K562 (cell line): Measurements from ENCODE around the gene ECI1. TPM values are rescaled to one million over a fixed set of nuclear protein-coding genes. Genes with fewer than 3 reads are reported as not detected.

Experiments used
- ATAC-seq: fragments of 200-7000 bp; cut with Tn5 transposase; 3 replicates; pipeline ENCODE4 v1.9.1; 2020; ENCODE audit warnings: moderate library complexity
- BruUV-seq: library from RNA; stranded (reverse); fragments of 400-500 nt; replicated peaks from 2 replicates; lab custom pipeline; 2021; lab: Mats Ljungman, UMichigan
- CTCF ChIA-PET: fragments of 300-600 bp; formaldehyde crosslinking; extraction: SDS; loops from one replicate; lab custom pipeline; 2021; ENCODE audit warnings: low intra/inter-chr PET ratio; lab: Yijun Ruan, JAX
- POLR2A ChIA-PET: fragments of 300-600, 350-650 bp; sonication (Branson Sonifier 250); formaldehyde crosslinking; extraction: SDS; loops from one replicate; lab custom pipeline; 2021; ENCODE audit warnings: antibody characterized with exemption, inconsistent platforms; lab: Yijun Ruan, JAX
- DNase-seq, 4 experiments: peaks; one replicate each; pipeline versions ENCODE4 v3.0.0 to v3.0.0-alpha.2; 2011 to 2018; ENCODE audit warnings: low spot score in 3 of 4, mixed read lengths in 3 of 4; ENCODE audit errors: extremely low read depth in 1 of 4
- FAIRE-seq: peaks from 2 replicates; lab custom pipeline; 2011; peaks lifted over from hg19 to GRCh38; lab: Jason Lieb, UNC
- H2AFZ ChIP-seq: 2 replicates; pipeline ENCODE4 v1.6.0; 2011; ENCODE audit warnings: low read depth, low read length, control low read depth, inconsistent platforms
- H3K27ac ChIP-seq: fragments of 200-600 bp; 3 replicates; pipeline ENCODE4 v1.8.0; 2011; ENCODE audit warnings: low read depth, mild to moderate bottlenecking, control low read depth, inconsistent platforms, low read length, moderate library complexity, mixed read lengths; ENCODE audit errors: extremely low read depth
- H3K27me3 ChIP-seq, 2 experiments: fragments of 300-600 bp in 1 of 2; 2 replicates in 1 of 2; 3 replicates in 1 of 2; pipeline versions ENCODE4 v1.6.0 to v1.8.0; 2011; ENCODE audit warnings: inconsistent platforms in 2 of 2, low read length in 2 of 2, mild to moderate bottlenecking in 1 of 2, mixed read lengths in 1 of 2, moderate library complexity in 1 of 2; ENCODE audit not compliant: control insufficient read depth in 2 of 2, insufficient read depth in 2 of 2
- H3K36me3 ChIP-seq: fragments of 300-600 bp; 3 replicates; pipeline ENCODE4 v1.8.0; 2011; ENCODE audit warnings: mild to moderate bottlenecking, low read length, inconsistent platforms; ENCODE audit not compliant: control insufficient read depth, insufficient read depth
- H3K4me1 ChIP-seq, 2 experiments: fragments of 200-600 bp in 1 of 2; replicated peaks in 1 of 2; 2 replicates in 1 of 2; 3 replicates in 1 of 2; pipeline versions ENCODE4 v1.5.1 to v1.8.0; 2011; ENCODE audit warnings: inconsistent platforms in 2 of 2, low read length in 2 of 2, mild to moderate bottlenecking in 1 of 2, mixed read lengths in 1 of 2, moderate library complexity in 1 of 2; ENCODE audit not compliant: control insufficient read depth in 2 of 2, insufficient read depth in 2 of 2
- H3K4me2 ChIP-seq: 2 replicates; pipeline ENCODE4 v1.6.1; 2011; ENCODE audit warnings: low read length, control low read depth, inconsistent platforms, mixed read lengths; ENCODE audit not compliant: insufficient read depth
- H3K4me3 ChIP-seq: fragments of 200-600 bp; sonication (generic), shearing (Covaris generic); 2 replicates; pipeline ENCODE4 v1.5.1; 2016; ENCODE audit warnings: control low read depth, inconsistent platforms
- H3K79me2 ChIP-seq: fragments of 200-600 bp; 3 replicates; pipeline ENCODE4 v1.8.0; 2011; ENCODE audit warnings: low read length, inconsistent platforms; ENCODE audit not compliant: control insufficient read depth, insufficient read depth
- H3K9ac ChIP-seq, 2 experiments: 2 replicates each; pipeline versions ENCODE4 v1.6.0 to v1.6.1; 2011; ENCODE audit warnings: low read depth in 2 of 2, low read length in 2 of 2, control low read depth in 1 of 2, inconsistent platforms in 1 of 2, mild to moderate bottlenecking in 1 of 2, mixed read lengths in 1 of 2; ENCODE audit not compliant: insufficient read depth in 1 of 2
- H3K9me1 ChIP-seq: one replicate; pipeline ENCODE4 v1.6.0; 2011; ENCODE audit warnings: inconsistent platforms, mild to moderate bottlenecking, low read length, moderate library complexity; ENCODE audit not compliant: control insufficient read depth, insufficient read depth
- H3K9me3 ChIP-seq: replicated peaks from 2 replicates; pipeline ENCODE4 v1.5.1; 2011; ENCODE audit warnings: low read depth, low read length, inconsistent platforms; ENCODE audit not compliant: control insufficient read depth, insufficient read depth
- H4K20me1 ChIP-seq: replicated peaks from 2 replicates; pipeline ENCODE4 v1.6.1; 2011; ENCODE audit warnings: low read length, inconsistent platforms, mixed read lengths; ENCODE audit not compliant: control insufficient read depth, insufficient read depth
- ARID2 ChIP-seq: fragments of 450-650 bp; IDR thresholded peaks from 2 replicates; pipeline ENCODE4 v1.6.1; 2017; ENCODE audit warnings: antibody characterized with exemption, mild to moderate bottlenecking
- CC2D1A ChIP-seq: fragments of 450-650 bp; IDR thresholded peaks from 2 replicates; pipeline ENCODE4 v1.6.1; 2017; ENCODE audit warnings: mild to moderate bottlenecking
- CXXC5 ChIP-seq: fragments of 250-450 bp; sonication (Bioruptor Pico); IDR thresholded peaks from 2 replicates; pipeline ENCODE4 v1.8.0; 2022; ENCODE audit warnings: inconsistent platforms, mild to moderate bottlenecking, moderate library complexity
- DPF2 ChIP-seq: fragments of 450-650 bp; IDR thresholded peaks from 2 replicates; pipeline ENCODE4 v1.6.1; 2016
- HNRNPK ChIP-seq: fragments of 200-400 bp; formaldehyde crosslinking; IDR thresholded peaks from one replicate; pipeline ENCODE4 v1.6.1; 2018; ENCODE audit warnings: mild to moderate bottlenecking, low read depth, low read length; ENCODE audit not compliant: poor library complexity, severe bottlenecking
- KAT8 ChIP-seq: fragments of 450-650 bp; IDR thresholded peaks from 2 replicates; pipeline ENCODE4 v1.6.1; 2016; ENCODE audit warnings: low read depth, mild to moderate bottlenecking
- NCOA4 ChIP-seq: fragments of 450-650 bp; IDR thresholded peaks from 2 replicates; pipeline ENCODE4 v1.6.1; 2018; ENCODE audit warnings: mild to moderate bottlenecking; ENCODE audit not compliant: partially characterized antibody
- PTBP1 ChIP-seq: fragments of 200-400 bp; formaldehyde crosslinking; IDR thresholded peaks from 2 replicates; pipeline ENCODE4 v1.6.1; 2017; ENCODE audit warnings: low read depth, low read length
- SIN3A ChIP-seq, 2 experiments: fragments of 150-350 bp in 1 of 2; IDR thresholded peaks; 2 replicates each; pipeline ENCODE4 v1.6.1; 2011 to 2016; ENCODE audit warnings: borderline replicate concordance in 2 of 2, low read depth in 2 of 2, low read length in 2 of 2, mild to moderate bottlenecking in 2 of 2, moderate library complexity in 2 of 2; ENCODE audit not compliant: control insufficient read depth in 1 of 2
- ZBTB8A ChIP-seq: fragments of 450-650 bp; IDR thresholded peaks from 2 replicates; pipeline ENCODE4 v1.6.1; 2018; ENCODE audit warnings: mild to moderate bottlenecking, moderate library complexity; ENCODE audit not compliant: partially characterized antibody
- ZKSCAN8 ChIP-seq: fragments of 200-800 bp; sonication (Bioruptor generic); IDR thresholded peaks from 2 replicates; pipeline ENCODE4 v1.6.1; 2016; ENCODE audit warnings: missing genetic modification characterization, missing compliant biosample characterization
- ZNF124 ChIP-seq: sonication (generic); formaldehyde crosslinking; IDR thresholded peaks from 2 replicates; pipeline ENCODE4 v1.8.1; 2022; ENCODE audit warnings: missing genetic modification reagents
- ZNF316 ChIP-seq: fragments of 450-650 bp; IDR thresholded peaks from 2 replicates; pipeline ENCODE4 v1.6.1; 2016
- ZNF384 ChIP-seq: IDR thresholded peaks from 2 replicates; pipeline ENCODE4 v1.6.1; 2012; ENCODE audit warnings: low read depth, low read length, improper control_type of control experiment
- ZNF445 ChIP-seq: fragments of 250-450 bp; sonication (Bioruptor Pico); IDR thresholded peaks from 2 replicates; pipeline ENCODE4 v1.4.0; 2020; ENCODE audit warnings: low read depth, mild to moderate bottlenecking, moderate library complexity
- WGBS: fragments of 100-300 bp; shearing (Covaris generic); methylation state at CpG from one replicate; pipeline ENCODE4 v1.1.6; 2016; ENCODE audit warnings: low coverage, mixed read lengths; ENCODE audit not compliant: insufficient coverage; ENCODE audit errors: missing lambda C conversion rate; 5-methylcytosine and 5-hydroxymethylcytosine counted together
- in situ Hi-C: fragments of 300-500 bp; cut with MboI; formaldehyde crosslinking; loops from 4 replicates; pipeline ENCODE4 v1.15.0; 2018; ENCODE audit warnings: inconsistent platforms, mixed read lengths
- intact Hi-C: fragments of 100-400 bp; cut with micrococcal nuclease; formaldehyde crosslinking; loops from 2 replicates; pipeline ENCODE4 v1.14.2; 2022
- polyA plus RNA-seq, 8 experiments: library from polyadenylated mRNA; depleted of rRNA in 4 of 8; stranded (reverse) in 5 of 8; unstranded in 3 of 8; fragments of >200 nt; fragmentation: Nextera tagmentation in 2 of 8; fragmentation: Illumina TruSeq in 1 of 8; extraction: Ambion mirVana in 2 of 8; extraction: Trizol in 1 of 8; gene quantifications; 2 replicates each; pipeline versions ENCODE4 v1.2.1 to v1.2.3, GENCODE V29; 2011 to 2014; ENCODE audit warnings: inconsistent platforms in 1 of 8, missing spikeins in 1 of 8
- total RNA-seq, 7 experiments: library from RNA; depleted of rRNA in 6 of 7; stranded (reverse); fragments of >200 nt in 6 of 7; fragmentation: Illumina TruSeq in 2 of 7; extraction: Trizol in 2 of 7; gene quantifications; 2 replicates each; pipeline versions ENCODE4 v1.2.1 to v1.2.3, GENCODE V29; 2011 to 2021; ENCODE audit warnings: low replicate concordance in 1 of 7
- TF ChIP-seq, protein P1 (sequence below): sonication (generic); formaldehyde crosslinking; IDR thresholded peaks from 2 replicates; pipeline ENCODE4 v1.8.0; 2022; ENCODE audit warnings: mild to moderate bottlenecking, missing genetic modification reagents
- TF ChIP-seq, protein P2 (sequence below): fragments of 450-650 bp; formaldehyde crosslinking; IDR thresholded peaks from 2 replicates; pipeline ENCODE4 v1.4.0; 2022; ENCODE audit warnings: mild to moderate bottlenecking, moderate library complexity
- TF ChIP-seq, protein P3 (sequence below): sonication (generic); formaldehyde crosslinking; IDR thresholded peaks from 2 replicates; pipeline ENCODE4 v1.8.0; 2022; ENCODE audit warnings: mild to moderate bottlenecking, low read depth, missing genetic modification reagents
- TF ChIP-seq, protein P4 (sequence below), 2 experiments: fragments of 450-650 bp in 1 of 2; sonication (generic) in 1 of 2; formaldehyde crosslinking; conservative IDR thresholded peaks; 2 replicates each; pipeline versions ENCODE4 v1.4.0 to v1.8.1; 2020 to 2022; ENCODE audit warnings: mild to moderate bottlenecking in 1 of 2, missing genetic modification reagents in 1 of 2

The ECI1 gene
- total and polyA plus RNA-seq, 9 of the 15 experiments (the other 6 are each of a cell fraction or from before 2014, with no cell fraction given) = 4.7 to 189 (median 54.0) TPM

DNA sequence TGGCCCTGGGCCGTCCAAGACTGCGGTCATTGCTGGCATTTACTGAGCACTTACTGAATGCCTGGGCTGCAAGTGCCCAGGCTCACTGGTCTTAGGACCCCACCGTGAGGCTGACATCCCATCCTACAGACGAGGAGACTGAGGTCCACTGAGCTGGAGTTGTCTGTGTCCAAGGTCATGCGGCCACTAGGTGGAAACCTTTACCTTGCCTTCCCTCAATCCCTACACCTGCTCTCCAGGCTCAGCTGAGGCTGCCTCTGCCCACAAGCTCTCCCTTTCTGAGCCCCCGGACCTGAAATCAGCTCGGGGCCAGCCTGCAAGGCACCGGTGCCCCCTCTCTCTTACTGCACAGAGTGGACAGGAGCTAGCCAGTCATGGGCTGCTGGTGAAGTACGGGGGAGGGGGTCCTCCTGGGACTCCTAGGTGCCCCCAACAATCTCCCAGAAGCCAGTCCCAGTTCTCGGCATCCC lies 56.5 kb downstream of the ECI1 start:
- DNase-seq (peak in 3 of 4 experiments; percentile 45 to 83 (median 73)), FAIRE-seq (peak; percentile 95), ATAC-seq (peak; percentile 90)
- H3K4me2 ChIP-seq = no peak overlapping the region
- H3K9ac ChIP-seq = 0 out of 4 replicates have a peak overlapping the region, but pooled peaks of 1 of the 2 experiments have one; percentile 47
- H3K9me3 ChIP-seq = no peaks in the 10 kb centered on the region
- WGBS = 11% methylated on average over 10 of the region's 10 CpGs
- CTCF ChIA-PET = interaction anchor here (1.0 to 2.8 kb wide), 4 partner anchors 56 to 732 kb away, joined by 3 to 18 read pairs (median 4); partner anchors contain the start of gene ECI1
- peaks cover 3 to 65% of the 10 kb centered on the region in 2 experiments; a peak in 4 of 5 replicates for H3K4me1 ChIP-seq
- H3K27me3 ChIP-seq = peaks cover 0 to 5% of the 10 kb centered on the region in 2 experiments; a peak in 2 of 5 replicates
- BruUV-seq = no TSS peak
- H2AFZ ChIP-seq = no peak overlapping the region
- no peak overlapping the region for H3K4me3 ChIP-seq
- 0 out of 2 replicates have a peak, but pooled peaks cover 6% of the 10 kb centered on the region for H4K20me1 ChIP-seq
- H3K9me1 ChIP-seq = no peaks in the 10 kb centered on the region
- POLR2A ChIA-PET = interaction anchor here (0.7 to 2.5 kb wide), 11 partner anchors 10 to 488 kb away, joined by 3 to 17 read pairs (median 5); partner anchors contain the start of genes ECI1, KCTD5, MLST8 and TRAF7
- in situ Hi-C loops (no loop called here), intact Hi-C loops (loop anchor here (5.0 kb wide), 2 partner anchors 57 to 302 kb away; partner anchors contain the start of gene ECI1)
- no peaks in the 10 kb centered on the region for H3K79me2 ChIP-seq
- no peak overlapping the region for H3K27ac ChIP-seq
- H3K36me3 ChIP-seq = no peaks in the 10 kb centered on the region
- TF ChIP-seq ZKSCAN8 (CRISPR knock-in tag) (no peak), ZNF316 (no peak), CC2D1A (peak; percentile 66; the same call in 1 of the 2 replicates), ZNF384 (no peak), NCOA4 (peak; percentile 18), ZNF124 (CRISPR knock-in tag) (no peak), SIN3A (IDR thresholded peaks at IDR 0.05; ENCODE audit: borderline replicate concordance in 2 of 2, control insufficient read depth in 1 of 2, low read depth in 2 of 2, low read length in 2 of 2) (no peak), ZBTB8A (no peak), HNRNPK (no peak), CXXC5 (peak; percentile 17; the same call in 1 of the 2 replicates), ZNF445 (CRISPR knock-in tag) (no peak), ARID2 (peak; percentile 65; the same call in 1 of the 2 replicates), PTBP1 (peak; percentile 93), KAT8 (no peak), DPF2 (no peak)
- TF ChIP-seq, protein P1, sequence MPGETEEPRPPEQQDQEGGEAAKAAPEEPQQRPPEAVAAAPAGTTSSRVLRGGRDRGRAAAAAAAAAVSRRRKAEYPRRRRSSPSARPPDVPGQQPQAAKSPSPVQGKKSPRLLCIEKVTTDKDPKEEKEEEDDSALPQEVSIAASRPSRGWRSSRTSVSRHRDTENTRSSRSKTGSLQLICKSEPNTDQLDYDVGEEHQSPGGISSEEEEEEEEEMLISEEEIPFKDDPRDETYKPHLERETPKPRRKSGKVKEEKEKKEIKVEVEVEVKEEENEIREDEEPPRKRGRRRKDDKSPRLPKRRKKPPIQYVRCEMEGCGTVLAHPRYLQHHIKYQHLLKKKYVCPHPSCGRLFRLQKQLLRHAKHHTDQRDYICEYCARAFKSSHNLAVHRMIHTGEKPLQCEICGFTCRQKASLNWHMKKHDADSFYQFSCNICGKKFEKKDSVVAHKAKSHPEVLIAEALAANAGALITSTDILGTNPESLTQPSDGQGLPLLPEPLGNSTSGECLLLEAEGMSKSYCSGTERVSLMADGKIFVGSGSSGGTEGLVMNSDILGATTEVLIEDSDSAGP (CRISPR knock-in tag) = no peak
- TF ChIP-seq, protein P2, sequence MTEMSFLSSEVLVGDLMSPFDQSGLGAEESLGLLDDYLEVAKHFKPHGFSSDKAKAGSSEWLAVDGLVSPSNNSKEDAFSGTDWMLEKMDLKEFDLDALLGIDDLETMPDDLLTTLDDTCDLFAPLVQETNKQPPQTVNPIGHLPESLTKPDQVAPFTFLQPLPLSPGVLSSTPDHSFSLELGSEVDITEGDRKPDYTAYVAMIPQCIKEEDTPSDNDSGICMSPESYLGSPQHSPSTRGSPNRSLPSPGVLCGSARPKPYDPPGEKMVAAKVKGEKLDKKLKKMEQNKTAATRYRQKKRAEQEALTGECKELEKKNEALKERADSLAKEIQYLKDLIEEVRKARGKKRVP (CRISPR knock-in tag) = no peak
- TF ChIP-seq, protein P3, sequence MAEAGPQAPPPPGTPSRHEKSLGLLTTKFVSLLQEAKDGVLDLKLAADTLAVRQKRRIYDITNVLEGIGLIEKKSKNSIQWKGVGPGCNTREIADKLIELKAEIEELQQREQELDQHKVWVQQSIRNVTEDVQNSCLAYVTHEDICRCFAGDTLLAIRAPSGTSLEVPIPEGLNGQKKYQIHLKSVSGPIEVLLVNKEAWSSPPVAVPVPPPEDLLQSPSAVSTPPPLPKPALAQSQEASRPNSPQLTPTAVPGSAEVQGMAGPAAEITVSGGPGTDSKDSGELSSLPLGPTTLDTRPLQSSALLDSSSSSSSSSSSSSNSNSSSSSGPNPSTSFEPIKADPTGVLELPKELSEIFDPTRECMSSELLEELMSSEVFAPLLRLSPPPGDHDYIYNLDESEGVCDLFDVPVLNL (CRISPR knock-in tag) = no peak
- TF ChIP-seq, protein P4, sequence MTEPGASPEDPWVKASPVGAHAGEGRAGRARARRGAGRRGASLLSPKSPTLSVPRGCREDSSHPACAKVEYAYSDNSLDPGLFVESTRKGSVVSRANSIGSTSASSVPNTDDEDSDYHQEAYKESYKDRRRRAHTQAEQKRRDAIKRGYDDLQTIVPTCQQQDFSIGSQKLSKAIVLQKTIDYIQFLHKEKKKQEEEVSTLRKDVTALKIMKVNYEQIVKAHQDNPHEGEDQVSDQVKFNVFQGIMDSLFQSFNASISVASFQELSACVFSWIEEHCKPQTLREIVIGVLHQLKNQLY (CRISPR knock-in tag; conservative IDR thresholded peaks at IDR 0.05) = no peak
